AG04450 (cell line): ENCODE data around the gene TMCC2. TPM values are rescaled to one million over a fixed set of nuclear protein-coding genes. Genes with fewer than 3 reads are reported as not detected.

Source experiments
- CTCF ChIA-PET: fragments of 300-600, 350-600 bp; formaldehyde crosslinking; extraction: SDS; loops from one replicate; lab custom pipeline; 2022; ENCODE audit warnings: antibody characterized with exemption, inconsistent platforms; lab: Charles Lee
- POLR2A ChIA-PET: fragments of 350-600 bp; formaldehyde crosslinking; extraction: SDS; loops from one replicate; lab custom pipeline; 2021; ENCODE audit warnings: antibody characterized with exemption, inconsistent platforms; lab: Yijun Ruan, JAX
- DNase-seq: peaks from one replicate; pipeline ENCODE4 v3.0.0-alpha.2; 2011; ENCODE audit warnings: low read depth, low spot score
- H3K27ac ChIP-seq: one replicate; pipeline ENCODE4 v1.5.1; 2012; ENCODE audit warnings: low read depth, low read length, control low read depth
- H3K27me3 ChIP-seq: one replicate; pipeline ENCODE4 v1.6.0; 2012; ENCODE audit warnings: low read length; ENCODE audit not compliant: control insufficient read depth, insufficient read depth
- H3K4me3 ChIP-seq: 2 replicates; pipeline ENCODE4 v1.5.1; 2011; ENCODE audit warnings: mild to moderate bottlenecking, low read depth, low read length, control low read depth
- H3K9me3 ChIP-seq: 2 replicates; pipeline ENCODE4 v1.5.1; 2012; ENCODE audit warnings: low read length; ENCODE audit not compliant: control insufficient read depth, insufficient read depth
- CTCF ChIP-seq: IDR thresholded peaks from 2 replicates; pipeline ENCODE4 v1.5.1; 2011; ENCODE audit warnings: low read depth, low read length, control low read depth, inconsistent platforms
- polyA plus RNA-seq: library from polyadenylated mRNA; depleted of rRNA; stranded (reverse); fragments of >200 nt; gene quantifications from 2 replicates; pipeline ENCODE4 v1.2.3, GENCODE V29; 2011

Gene TMCC2
- polyA plus RNA-seq, 1 experiment: 2.3 TPM

- no peak for TF ChIP-seq CTCF
- ChIA-PET POLR2A (no interaction called here), CTCF (interaction anchor here (1.2 to 3.0 kb wide), 4 partner anchors 12 to 183 kb away, joined by 3 to 8 read pairs (median 4); no protein-coding TSS in a partner anchor)
- no peak for DNase-seq
- Histone ChIP-seq H3K4me3 (no peak overlapping the region), H3K9me3 (no peaks in the 10 kb centered on the region), H3K27ac (no peak overlapping the region), H3K27me3 (no peaks in the 10 kb centered on the region)
Measured at GRCh38 chr1:205244384-205244783, 16.6 kb downstream of the TMCC2 start.

GRCh38 chr1:205245096-205245495, 17.4 kb downstream of the TMCC2 start:
- no peak for DNase-seq

GRCh38 chr1:205246351-205247119, 18.8 kb downstream of the TMCC2 start:
- no peak for TF ChIP-seq CTCF
- Histone ChIP-seq H3K4me3 (no peak overlapping the region), H3K27me3 (no peaks in the 10 kb centered on the region), H3K9me3 (no peaks in the 10 kb centered on the region), H3K27ac (no peak overlapping the region)
- ChIA-PET POLR2A (no interaction called here), CTCF (interaction anchor here (1.4 to 3.0 kb wide), 4 partner anchors 10 to 105 kb away, joined by 4 to 8 read pairs (median 6); no protein-coding TSS in a partner anchor)
- DNase-seq: no peak

More at GRCh38 chr1:205245096-205245495, 17.4 kb downstream of the TMCC2 start:
- Histone ChIP-seq H3K9me3 (no peaks in the 10 kb centered on the region), H3K27me3 (no peaks in the 10 kb centered on the region), H3K4me3 (no peak overlapping the region), H3K27ac (no peak overlapping the region)
- CTCF ChIA-PET: interaction anchor here (0.7 to 3.0 kb wide), 5 partner anchors 11 to 183 kb away, joined by 3 to 8 read pairs (median 4); no protein-coding TSS in a partner anchor
- no peak for TF ChIP-seq CTCF
- POLR2A ChIA-PET: no interaction called here

- ChIA-PET POLR2A (interaction anchor here (1.0 kb wide), 1 partner anchor 100 kb away, joined by 3 read pairs; no protein-coding TSS in a partner anchor), CTCF (interaction anchor here (0.7 to 3.0 kb wide), 8 partner anchors 9 to 186 kb away, joined by 3 to 8 read pairs (median 4); no protein-coding TSS in a partner anchor)
- H3K27ac ChIP-seq: peak overlapping the region; percentile 33
- peak; percentile 46 for DNase-seq
- H3K4me3 ChIP-seq: no peak overlapping the region
- no peaks in the 10 kb centered on the region for H3K9me3 ChIP-seq
- no peak for TF ChIP-seq CTCF
- H3K27me3 ChIP-seq: no peaks in the 10 kb centered on the region
Measured at GRCh38 chr1:205247130-205247921, 19.6 kb downstream of the TMCC2 start.
